SJSA1 (cell line): ENCODE results near the gene PPT2. TPM values are rescaled to one million over a fixed set of nuclear protein-coding genes. Genes with fewer than 3 reads are reported as not detected.
A peak's percentile ranks its signal among the peaks of the same experiment; 100 is the strongest.

Experiments
- DNase-seq, 2 experiments: peaks; one replicate each; pipeline ENCODE4 v3.0.0-alpha.2; 2015 to 2020; ENCODE audit warnings: low spot score in 2 of 2, low read depth in 1 of 2
- H3K27ac ChIP-seq: fragments of 250-450 bp; sonication (Bioruptor Pico); 2 replicates; pipeline ENCODE4 v1.5.1; 2020; ENCODE audit warnings: mild to moderate bottlenecking, moderate library complexity
- H3K27me3 ChIP-seq: fragments of 250-450 bp; sonication (Bioruptor Pico); replicated peaks from 2 replicates; pipeline ENCODE4 v1.5.1; 2020; ENCODE audit warnings: mild to moderate bottlenecking, moderate library complexity
- H3K36me3 ChIP-seq: fragments of 250-450 bp; sonication (Bioruptor Pico); 2 replicates; pipeline ENCODE4 v1.5.1; 2020; ENCODE audit warnings: mild to moderate bottlenecking
- H3K4me1 ChIP-seq: fragments of 250-450 bp; sonication (Bioruptor Pico); replicated peaks from 2 replicates; pipeline ENCODE4 v1.6.1; 2021; ENCODE audit warnings: mild to moderate bottlenecking
- H3K4me3 ChIP-seq: fragments of 250-450 bp; sonication (Bioruptor Pico); 2 replicates; pipeline ENCODE4 v1.5.1; 2020; ENCODE audit warnings: mild to moderate bottlenecking
- H3K9me3 ChIP-seq: fragments of 250-450 bp; sonication (Bioruptor Pico); replicated peaks from 2 replicates; pipeline ENCODE4 v1.5.1; 2020; ENCODE audit warnings: mild to moderate bottlenecking
- total RNA-seq: library from RNA; depleted of rRNA; stranded (reverse); fragments of >200 nt; shearing (Covaris generic); gene quantifications from 2 replicates; pipeline ENCODE4 v1.2.3, GENCODE V29; 2014; rRNA removed

PPT2 gene
- 10.3 and 38.2 TPM in 2 replicates for total RNA-seq

GRCh38 chr6:32153564-32154513 lies at the start of gene PPT2:
PPT2 (plus strand) TSS chr6:32154141; CDS start chr6:32154595, 454 bp downstream.
- Histone ChIP-seq H3K27me3 (no peaks in the 10 kb centered on the region), H3K9me3 (no peaks in the 10 kb centered on the region), H3K36me3 (peaks cover 21% of the 10 kb centered on the region), H3K27ac (peak within 1 kb of the TSS; percentile 68), H3K4me1 (peaks cover 18% of the 10 kb centered on the region), H3K4me3 (peak within 1 kb of the TSS; percentile 56)
- peak; percentile 87 to 90 for DNase-seq

- no peak overlapping the region for H3K4me3 ChIP-seq
- no peaks in the 10 kb centered on the region for H3K9me3 ChIP-seq
- H3K36me3 ChIP-seq, result no peaks in the 10 kb centered on the region
- no peak overlapping the region for H3K27ac ChIP-seq
- peaks cover 19% of the 10 kb centered on the region for H3K27me3 ChIP-seq
- no peak for DNase-seq
- peaks cover 14% of the 10 kb centered on the region for H3K4me1 ChIP-seq
Observed at GRCh38 chr6:32105433-32105832, 48.5 kb upstream of the PPT2 start.

GRCh38 chr6:32107406-32107805 lies 46.5 kb upstream of the PPT2 start:
- Histone ChIP-seq H3K27ac (no peak overlapping the region), H3K4me3 (no peak overlapping the region), H3K36me3 (no peaks in the 10 kb centered on the region), H3K27me3 (peaks cover 14% of the 10 kb centered on the region), H3K4me1 (peaks cover 14% of the 10 kb centered on the region), H3K9me3 (no peaks in the 10 kb centered on the region)
- no peak for DNase-seq

GRCh38 chr6:32108094-32108627 lies 45.8 kb upstream of the PPT2 start:
- Histone ChIP-seq H3K27me3 (peaks cover 14% of the 10 kb centered on the region), H3K9me3 (no peaks in the 10 kb centered on the region), H3K27ac (no peak overlapping the region), H3K4me1 (peaks cover 15% of the 10 kb centered on the region), H3K4me3 (no peak overlapping the region), H3K36me3 (peaks cover under 1% of the 10 kb centered on the region; the same call in 1 of the 2 replicates)
- DNase-seq, result no peak

GRCh38 chr6:32108727-32109113 lies 45.2 kb upstream of the PPT2 start:
- Histone ChIP-seq H3K9me3 (no peaks in the 10 kb centered on the region), H3K27me3 (peaks cover 14% of the 10 kb centered on the region), H3K4me1 (peaks cover 20% of the 10 kb centered on the region), H3K36me3 (peaks cover 6% of the 10 kb centered on the region), H3K4me3 (no peak overlapping the region), H3K27ac (no peak overlapping the region)
- DNase-seq, result no peak

GRCh38 chr6:32109114-32109764 lies 44.7 kb upstream of the PPT2 start, which contains the start of gene TNXB:
TNXB (minus strand) TSS chr6:32109338; CDS start chr6:32098198, 11,140 bp downstream.
- Histone ChIP-seq H3K4me1 (peaks cover 26% of the 10 kb centered on the region), H3K4me3 (no peak within 1 kb of the TSS)

GRCh38 chr6:32109765-32110160 lies 44.2 kb upstream of the PPT2 start:
- Histone ChIP-seq H3K27ac (no peak overlapping the region), H3K27me3 (peaks cover 14% of the 10 kb centered on the region), H3K4me1 (peaks cover 31% of the 10 kb centered on the region), H3K36me3 (peaks cover 12% of the 10 kb centered on the region), H3K9me3 (no peaks in the 10 kb centered on the region), H3K4me3 (no peak overlapping the region)
- no peak for DNase-seq

More at GRCh38 chr6:32109114-32109764, 44.7 kb upstream of the PPT2 start, which contains the start of gene TNXB:
- Histone ChIP-seq H3K27me3 (peaks cover 14% of the 10 kb centered on the region), H3K9me3 (no peaks in the 10 kb centered on the region), H3K27ac (no peak within 1 kb of the TSS), H3K36me3 (peaks cover 10% of the 10 kb centered on the region)
- no peak for DNase-seq

- H3K36me3 ChIP-seq, result peaks cover 15% of the 10 kb centered on the region
- H3K27me3 ChIP-seq, result peaks cover 12% of the 10 kb centered on the region
- no peak for DNase-seq
- H3K27ac ChIP-seq, result no peak overlapping the region
- no peaks in the 10 kb centered on the region for H3K9me3 ChIP-seq
- H3K4me3 ChIP-seq, result no peak overlapping the region
- H3K4me1 ChIP-seq, result peaks cover 40% of the 10 kb centered on the region
Observed at GRCh38 chr6:32110632-32111031, 43.3 kb upstream of the PPT2 start.

GRCh38 chr6:32111424-32112066 lies 42.4 kb upstream of the PPT2 start:
- DNase-seq, result no peak
- peaks cover 49% of the 10 kb centered on the region for H3K4me1 ChIP-seq
- no peaks in the 10 kb centered on the region for H3K9me3 ChIP-seq
- H3K4me3 ChIP-seq, result no peak overlapping the region
- H3K36me3 ChIP-seq, result peaks cover 24% of the 10 kb centered on the region
- no peak overlapping the region for H3K27ac ChIP-seq
- H3K27me3 ChIP-seq, result peaks cover 12% of the 10 kb centered on the region

GRCh38 chr6:32112431-32112980 lies 41.4 kb upstream of the PPT2 start:
- DNase-seq, result no peak
- Histone ChIP-seq H3K4me1 (peaks cover 46% of the 10 kb centered on the region), H3K27ac (no peak overlapping the region), H3K4me3 (no peak overlapping the region), H3K27me3 (peaks cover 12% of the 10 kb centered on the region), H3K9me3 (no peaks in the 10 kb centered on the region), H3K36me3 (peaks cover 34% of the 10 kb centered on the region)

GRCh38 chr6:32113386-32114352 lies 40.3 kb upstream of the PPT2 start:
- H3K4me1 ChIP-seq, result peaks cover 37% of the 10 kb centered on the region
- peak overlapping the region; percentile 67 for H3K27ac ChIP-seq

GRCh38 chr6:32114796-32115195 lies 39.1 kb upstream of the PPT2 start:
- no peaks in the 10 kb centered on the region for H3K27me3 ChIP-seq
- no peaks in the 10 kb centered on the region for H3K9me3 ChIP-seq
- no peak overlapping the region for H3K4me3 ChIP-seq
- peak; percentile 73 to 89 for DNase-seq
- peaks cover 43% of the 10 kb centered on the region for H3K4me1 ChIP-seq
- peak overlapping the region; percentile 67 for H3K27ac ChIP-seq
- H3K36me3 ChIP-seq, result peaks cover 57% of the 10 kb centered on the region

More at GRCh38 chr6:32113386-32114352, 40.3 kb upstream of the PPT2 start:
- no peaks in the 10 kb centered on the region for H3K9me3 ChIP-seq
- peak; percentile 62 to 79 for DNase-seq
- peaks cover 5% of the 10 kb centered on the region for H3K27me3 ChIP-seq
- H3K4me3 ChIP-seq, result no peak overlapping the region
- peaks cover 46% of the 10 kb centered on the region for H3K36me3 ChIP-seq
